Left lung (tissue), 10 donors: ENCODE measurements around the gene TBCD. TPM values are rescaled to one million over a fixed set of nuclear protein-coding genes. Genes with fewer than 3 reads are reported as not detected.
A peak's percentile ranks its signal among the peaks of the same experiment; 100 is the strongest.

Experiments
- ATAC-seq: fragments of 200-7000 bp; cut with Tn5 transposase; one replicate; pipeline ENCODE4 v1.9.1; 2020; ENCODE audit warnings: moderate library complexity
- DNase-seq, 4 donors: peaks; one replicate each; pipeline ENCODE4 v3.0.0-alpha.2; 2013 to 2020
- H3K27ac ChIP-seq, 2 donors: fragments of 200-600 bp; sonication (generic) in 1 of 2; one replicate each; pipeline versions ENCODE4 v1.5.0 to v1.8.0; 2020 to 2021
- H3K27me3 ChIP-seq, 2 donors: fragments of 200-600 bp; sonication (generic) in 1 of 2; one replicate each; pipeline versions ENCODE4 v1.5.0 to v1.8.0; 2020 to 2021
- H3K36me3 ChIP-seq, 2 donors: fragments of 200-600 bp; sonication (generic) in 1 of 2; one replicate each; pipeline versions ENCODE4 v1.5.0 to v1.8.0; 2020 to 2021
- H3K4me1 ChIP-seq, 2 donors: fragments of 200-600 bp; one replicate each; pipeline ENCODE4 v1.8.0; 2021
- H3K4me3 ChIP-seq, 2 donors: fragments of 200-600 bp; sonication (generic) in 1 of 2; one replicate each; pipeline versions ENCODE4 v1.5.0 to v1.8.0; 2020 to 2021; ENCODE audit warnings: mild to moderate bottlenecking in 1 of 2
- H3K9me3 ChIP-seq, 2 donors: fragments of 200-600 bp; sonication (generic) in 1 of 2; one replicate each; pipeline versions ENCODE4 v1.5.0 to v1.8.0; 2020 to 2021
- CTCF ChIP-seq, 2 donors: fragments of 200-600 bp; sonication (generic) in 1 of 2; IDR thresholded peaks; one replicate each; pipeline versions ENCODE4 v1.5.0 to v1.8.0; 2021; ENCODE audit warnings: antibody characterized with exemption in 2 of 2
- intact Hi-C, 2 donors: fragments of 100-400 bp; cut with DNase I; formaldehyde crosslinking; loops; one replicate each; pipeline versions ENCODE4 v1.11.2 to v1.14.2; 2022
- polyA plus RNA-seq, 6 donors: library from polyadenylated mRNA; unstranded; fragments of 120-200 nt; gene quantifications; one replicate each; pipeline ENCODE4 v1.2.1, GENCODE V29; 2013; ENCODE audit not compliant: insufficient read length in 6 of 6
- total RNA-seq, 2 donors: library from RNA; stranded (reverse); fragmentation: NEBNext Ultra II Directional; extraction: Animal tissue kit (Norgen Biotek cat#: 25700); gene quantifications; one replicate each; pipeline ENCODE4 v1.2.1, GENCODE V29; 2021
- donor health status: DM: no; HTN: yes; CAD: no.
- donor health status: DM: no; HTN: no; CAD: no.

The TBCD gene
- total and polyA plus RNA-seq, 8 donors: 87.2 to 133 (median 104) TPM

- no peak for TF ChIP-seq CTCF (IDR thresholded peaks at IDR 0.05)
- H3K4me1 ChIP-seq: no peaks in the 10 kb centered on the region
- no peak overlapping the region for H3K4me3 ChIP-seq
- H3K27me3 ChIP-seq: no peaks in the 10 kb centered on the region
- DNase-seq (no peak), ATAC-seq (no peak)
- H3K36me3 ChIP-seq: peaks cover 0 to 30% of the 10 kb centered on the region in 2 donors
- intact Hi-C loops: no loop called here
- no peak overlapping the region for H3K27ac ChIP-seq
- H3K9me3 ChIP-seq: peaks cover 0 to 24% of the 10 kb centered on the region in 2 donors
Observed at GRCh38 chr17:82957469-82957795, 205.6 kb downstream of the TBCD start.

GRCh38 chr17:82957961-82958561 is 206.2 kb downstream of the TBCD start:
- peaks cover 0 to 22% of the 10 kb centered on the region in 2 donors for H3K9me3 ChIP-seq
- no peaks in the 10 kb centered on the region for H3K27me3 ChIP-seq
- no peak overlapping the region for H3K27ac ChIP-seq
- H3K36me3 ChIP-seq: peaks cover 0 to 30% of the 10 kb centered on the region in 2 donors
- TF ChIP-seq CTCF (IDR thresholded peaks at IDR 0.05): no peak
- DNase-seq (peak in 2 of 4 donors; percentile 26 to 65), ATAC-seq (no peak)
- H3K4me1 ChIP-seq: peaks cover 0 to 3% of the 10 kb centered on the region in 2 donors
- intact Hi-C loops: no loop called here
- no peak overlapping the region for H3K4me3 ChIP-seq

- no peak overlapping the region for H3K27ac ChIP-seq
- intact Hi-C loops: no loop called here
- no peak overlapping the region for H3K4me3 ChIP-seq
- no peak for ATAC-seq
- peaks cover 4 to 11% of the 10 kb centered on the region in 2 donors for H3K4me1 ChIP-seq
- peaks cover 0 to 30% of the 10 kb centered on the region in 2 donors for H3K36me3 ChIP-seq
- DNase-seq: peak in 1 of 4 donors; percentile 68
- no peak for TF ChIP-seq CTCF (IDR thresholded peaks at IDR 0.05)
- H3K9me3 ChIP-seq: peaks cover 0 to 16% of the 10 kb centered on the region in 2 donors
- H3K27me3 ChIP-seq: no peaks in the 10 kb centered on the region
Observed at GRCh38 chr17:82959242-82959930, 207.5 kb downstream of the TBCD start.

- TF ChIP-seq CTCF (IDR thresholded peaks at IDR 0.05): no peak
- Histone ChIP-seq H3K36me3 (peaks cover 0 to 30% of the 10 kb centered on the region in 2 donors), H3K27me3 (no peaks in the 10 kb centered on the region), H3K4me3 (no peak overlapping the region), H3K9me3 (peaks cover 0 to 11% of the 10 kb centered on the region in 2 donors), H3K27ac (no peak overlapping the region), H3K4me1 (peaks cover 4 to 11% of the 10 kb centered on the region in 2 donors)
- ATAC-seq: no peak
- DNase-seq: peak in 2 of 4 donors; percentile 27 to 70
- intact Hi-C loops: loop anchor here in 1 of 2 donors (5.0 kb wide), 1 partner anchor 178 kb away; no protein-coding TSS in a partner anchor
Observed at GRCh38 chr17:82959990-82960418, 208.1 kb downstream of the TBCD start.
